A549 (cell line): ENCODE results near the gene SNX20. TPM values are rescaled to one million over a fixed set of nuclear protein-coding genes. Genes with fewer than 3 reads are reported as not detected.

Source experiments
- ATAC-seq, 2 experiments: fragments of 200-7000 bp in 1 of 2; fragments of >200 bp in 1 of 2; cut with Nextera tagmentation in 1 of 2; cut with Tn5 transposase in 1 of 2; 3 replicates each; pipeline versions ENCODE4 v1.8.0 to v1.9.1; 2018 to 2020; ENCODE audit warnings: mild to moderate bottlenecking in 1 of 2, moderate library complexity in 1 of 2
- CTCF ChIA-PET: fragments of 300-600 bp; sonication (Branson Sonifier 250); formaldehyde crosslinking; extraction: SDS; loops from one replicate; lab custom pipeline; 2021; ENCODE audit warnings: antibody characterized with exemption, inconsistent platforms; lab: Yijun Ruan, JAX
- POLR2A ChIA-PET: fragments of 350-600 bp; formaldehyde crosslinking; extraction: SDS; loops from one replicate; lab custom pipeline; 2021; ENCODE audit warnings: antibody characterized with exemption, inconsistent platforms; lab: Yijun Ruan, JAX
- DNase-seq, 2 experiments: peaks; one replicate each; pipeline versions ENCODE4 v3.0.0 to v3.0.0-alpha.2; 2011 to 2016; ENCODE audit warnings: low read depth in 1 of 2, low spot score in 1 of 2
- FAIRE-seq: peaks from 2 replicates; lab custom pipeline; 2011; peaks lifted over from hg19 to GRCh38; lab: Jason Lieb, UNC
- H3K27ac ChIP-seq, 2 experiments: fragments of >200 bp; sonication (Bioruptor Twin); formaldehyde crosslinking; 3 replicates each; pipeline ENCODE4 v1.5.1; 2016 to 2017
- H3K4me1 ChIP-seq: fragments of >200 bp; sonication (Bioruptor Twin); formaldehyde crosslinking; 3 replicates; pipeline ENCODE4 v1.6.1; 2016
- H3K4me2 ChIP-seq: fragments of >200 bp; sonication (Bioruptor Twin); formaldehyde crosslinking; 3 replicates; pipeline ENCODE4 v1.6.1; 2016
- H3K4me3 ChIP-seq: fragments of >200 bp; sonication (Bioruptor Twin); formaldehyde crosslinking; 3 replicates; pipeline ENCODE4 v1.5.1; 2016
- H3K9me3 ChIP-seq: fragments of >200 bp; sonication (Bioruptor Twin); formaldehyde crosslinking; 3 replicates; pipeline ENCODE4 v1.6.1; 2016
- ATOH8 ChIP-seq: fragments of 250-450 bp; sonication (Bioruptor Pico); IDR thresholded peaks from 2 replicates; pipeline ENCODE4 v1.5.0; 2020; ENCODE audit warnings: low read depth, mild to moderate bottlenecking, moderate library complexity
- BHLHE40 ChIP-seq: IDR thresholded peaks from 2 replicates; pipeline ENCODE4 v1.6.1; 2012; ENCODE audit warnings: low read depth, low read length, inconsistent platforms
- CBX2 ChIP-seq: fragments of 200-600 bp; sonication (generic); IDR thresholded peaks from 2 replicates; pipeline ENCODE4 v1.6.1; 2016; ENCODE audit warnings: low read depth, mild to moderate bottlenecking, borderline replicate concordance
- CEBPB ChIP-seq, 2 experiments: fragments of >200 bp in 1 of 2; sonication (Bioruptor Twin) in 1 of 2; formaldehyde crosslinking in 1 of 2; IDR thresholded peaks; 2 replicates each; pipeline ENCODE4 v1.6.1; 2012 to 2016
- CHD2 ChIP-seq: fragments of 150-350 bp; IDR thresholded peaks from 2 replicates; pipeline ENCODE4 v1.6.1; 2014; ENCODE audit warnings: low read length; ENCODE audit not compliant: partially characterized antibody
- CHD4 ChIP-seq: fragments of 200-600 bp; sonication (generic); IDR thresholded peaks from 2 replicates; pipeline ENCODE4 v1.6.1; 2016; ENCODE audit warnings: antibody characterized with exemption, mild to moderate bottlenecking, borderline replicate concordance
- CTCF ChIP-seq: fragments of >200 bp; sonication (Bioruptor Twin); formaldehyde crosslinking; IDR thresholded peaks from 3 replicates; pipeline ENCODE4 v1.5.1; 2016
- E2F6 ChIP-seq: IDR thresholded peaks from 2 replicates; pipeline ENCODE4 v1.6.1; 2012; ENCODE audit warnings: low read depth, borderline replicate concordance
- EHMT2 ChIP-seq: fragments of 200-600 bp; sonication (generic); IDR thresholded peaks from 2 replicates; pipeline ENCODE4 v1.6.1; 2016; ENCODE audit warnings: antibody characterized with exemption, low read depth, mild to moderate bottlenecking, moderate library complexity
- FOXS1 ChIP-seq: fragments of 250-450 bp; sonication (Bioruptor Pico); IDR thresholded peaks from 2 replicates; pipeline ENCODE4 v1.5.0; 2020; ENCODE audit warnings: mild to moderate bottlenecking, moderate library complexity
- HOXA7 ChIP-seq: fragments of 250-450 bp; sonication (Bioruptor Pico); IDR thresholded peaks from 2 replicates; pipeline ENCODE4 v1.5.0; 2020; ENCODE audit warnings: mild to moderate bottlenecking, moderate library complexity
- HOXB5 ChIP-seq: fragments of 250-450 bp; sonication (Bioruptor Pico); IDR thresholded peaks from 2 replicates; pipeline ENCODE4 v1.5.0; 2020; ENCODE audit warnings: mild to moderate bottlenecking, moderate library complexity
- NR3C1 ChIP-seq: fragments of >200 bp; sonication (Bioruptor Twin); formaldehyde crosslinking; IDR thresholded peaks from 3 replicates; pipeline ENCODE4 v1.6.1; 2017
- PHF8 ChIP-seq: fragments of 200-600 bp; sonication (generic); IDR thresholded peaks from 2 replicates; pipeline ENCODE4 v1.6.1; 2016; ENCODE audit warnings: low read depth, mild to moderate bottlenecking, antibody characterized with exemption, moderate library complexity, borderline replicate concordance
- RAD21 ChIP-seq, 2 experiments: fragments of >200 bp in 1 of 2; sonication (Bioruptor Twin) in 1 of 2; formaldehyde crosslinking in 1 of 2; IDR thresholded peaks in 1 of 2; conservative IDR thresholded peaks in 1 of 2; 2 replicates in 1 of 2; 3 replicates in 1 of 2; pipeline ENCODE4 v1.6.1; 2012 to 2018; ENCODE audit warnings: inconsistent platforms in 1 of 2
- TFCP2L1 ChIP-seq: fragments of 250-450 bp; sonication (Bioruptor Pico); IDR thresholded peaks from 2 replicates; pipeline ENCODE4 v1.5.0; 2021; ENCODE audit warnings: mild to moderate bottlenecking
- ZFP36 ChIP-seq: fragments of 450-650 bp; IDR thresholded peaks from 2 replicates; pipeline ENCODE4 v1.6.1; 2014; ENCODE audit warnings: borderline replicate concordance; ENCODE audit not compliant: partially characterized antibody
- ZNF302 ChIP-seq: fragments of 250-450 bp; sonication (Bioruptor Pico); IDR thresholded peaks from 2 replicates; pipeline ENCODE4 v1.9.0; 2021; ENCODE audit warnings: inconsistent platforms, mild to moderate bottlenecking, moderate library complexity
- WGBS: methylation state at CpG from one replicate; pipeline ENCODE4 v1.1.6; 2017; ENCODE audit errors: missing lambda C conversion rate; 5-methylcytosine and 5-hydroxymethylcytosine counted together
- polyA plus RNA-seq, 4 experiments: library from polyadenylated mRNA; depleted of rRNA in 3 of 4; stranded (reverse); fragments of >200 nt; fragmentation: RNase III in 1 of 4; extraction: RNeasy Plus Mini Kit Qiagen cat#74134 plus additional on column Dnase treatment in 1 of 4; gene quantifications; 2 replicates in 3 of 4; 3 replicates in 1 of 4; pipeline ENCODE4 v1.2.3, GENCODE V29; 2011 to 2017

Gene SNX20
- polyA plus RNA-seq, 2 of the 4 experiments (the other 2 are of a cell fraction): not detected

- POLR2A ChIA-PET: no interaction called here
- TF ChIP-seq PHF8 (no peak), HOXB5 (no peak), ZFP36 (no peak), ATOH8 (no peak), CEBPB (IDR thresholded peaks at IDR 0.05) (no peak)
- no peak overlapping the region for H3K4me3 ChIP-seq
- FAIRE-seq: no peak
- ATAC-seq: no peak
- H3K9me3 ChIP-seq: peaks cover 4% of the 10 kb centered on the region; the same call in 2 of the 3 replicates
- H3K4me2 ChIP-seq: no peak overlapping the region
- no peak for DNase-seq
- H3K4me1 ChIP-seq: no peaks in the 10 kb centered on the region
- H3K27ac ChIP-seq: no peak overlapping the region
- WGBS: 46% methylated on average over 5 of the region's 5 CpGs
- CTCF ChIA-PET: interaction anchor here (0.6 to 3.2 kb wide), 5 partner anchors 8 to 381 kb away, joined by 3 to 9 read pairs (median 5); no protein-coding TSS in a partner anchor
Measured at GRCh38 chr16:50659806-50660205, 21.3 kb downstream of the SNX20 start.

GRCh38 chr16:50657241-50657640 lies 23.9 kb downstream of the SNX20 start:
- Histone ChIP-seq H3K27ac (no peak overlapping the region), H3K9me3 (no peaks in the 10 kb centered on the region; the same call in 2 of the 3 replicates)
- DNase-seq: no peak
- ChIA-PET CTCF (interaction anchor here (0.6 to 1.9 kb wide), 2 partner anchors 9 to 357 kb away, joined by 3 to 7 read pairs; no protein-coding TSS in a partner anchor), POLR2A (no interaction called here)
- ATAC-seq: peak; percentile 54 to 61; a peak in 4 of 6 replicates
- TF ChIP-seq NR3C1 (no peak), TFCP2L1 (CRISPR knock-in tag) (no peak)
- TF ChIP-seq, all 56 proteins: peak for 0
- Histone ChIP-seq H3K4me2 (no peak overlapping the region), H3K4me1 (no peaks in the 10 kb centered on the region), H3K4me3 (no peak overlapping the region)
- WGBS: 55% methylated on average over 5 of the region's 5 CpGs
- FAIRE-seq: no peak

- H3K27ac ChIP-seq: no peak overlapping the region
- H3K4me3 ChIP-seq: no peak overlapping the region
- ChIA-PET POLR2A (no interaction called here), CTCF (interaction anchor here (1.4 kb wide), 1 partner anchor 9 kb away, joined by 5 read pairs; no protein-coding TSS in a partner anchor)
- DNase-seq: no peak
- ATAC-seq: no peak
- no peaks in the 10 kb centered on the region for H3K4me1 ChIP-seq
- 71% methylated on average over 3 of the region's 3 CpGs for WGBS
- TF ChIP-seq HOXA7: no peak
- TF ChIP-seq ATOH8: no peak
- no peak for FAIRE-seq
- no peak overlapping the region for H3K4me2 ChIP-seq
- H3K9me3 ChIP-seq: no peaks in the 10 kb centered on the region
Measured at GRCh38 chr16:50655558-50656055, 25.5 kb downstream of the SNX20 start.

- 55% methylated on average over 11 of the region's 11 CpGs for WGBS
- Histone ChIP-seq H3K27ac (no peak overlapping the region), H3K4me1 (no peaks in the 10 kb centered on the region), H3K9me3 (no peaks in the 10 kb centered on the region), H3K4me2 (no peak overlapping the region), H3K4me3 (no peak overlapping the region)
- CTCF ChIA-PET: interaction anchor here (0.8 to 3.0 kb wide), 3 partner anchors 8 to 16 kb away, joined by 3 to 32 read pairs (median 4); no protein-coding TSS in a partner anchor
- no peak for FAIRE-seq
- TF ChIP-seq HOXB5: no peak
- no peak for ATAC-seq
- POLR2A ChIA-PET: no interaction called here
- no peak for DNase-seq
Measured at GRCh38 chr16:50653633-50654519, 27.2 kb downstream of the SNX20 start.

GRCh38 chr16:50652836-50653425 lies 28.2 kb downstream of the SNX20 start:
- 49% methylated on average over 14 of the region's 14 CpGs for WGBS
- H3K27ac ChIP-seq: no peak overlapping the region
- no peak for FAIRE-seq
- no peaks in the 10 kb centered on the region for H3K4me1 ChIP-seq
- no peaks in the 10 kb centered on the region for H3K9me3 ChIP-seq
- H3K4me2 ChIP-seq: no peak overlapping the region
- no peak overlapping the region for H3K4me3 ChIP-seq
- ATAC-seq: no peak
- DNase-seq: no peak
- ChIA-PET CTCF (interaction anchor here (0.8 to 3.0 kb wide), 3 partner anchors 9 to 15 kb away, joined by 4 to 32 read pairs (median 5); no protein-coding TSS in a partner anchor), POLR2A (no interaction called here)
- TF ChIP-seq RAD21 (conservative IDR thresholded peaks at IDR 0.05 in 1 of 2, IDR thresholded peaks at IDR 0.05 in 1 of 2) (no peak), ZFP36 (no peak), CTCF (no peak), CBX2 (no peak), EHMT2 (no peak), FOXS1 (no peak), E2F6 (no peak), CHD4 (no peak), ZNF302 (CRISPR knock-in tag) (no peak), BHLHE40 (no peak), HOXA7 (no peak), CHD2 (no peak)
